KBM-7 (cell line): ENCODE data around the gene IL1RAPL2.
"Not testable (repeated sequence)": the region's sequence is repeated elsewhere in the genome, so short reads cannot be mapped to it uniquely, and the experiment has no call there.

Experiments used
- DNase-seq: peaks from one replicate; pipeline ENCODE4 v3.0.0-alpha.2; 2015
- in situ Hi-C: fragments of 300-500 bp; cut with MboI; formaldehyde crosslinking; loops from 2 replicates; pipeline ENCODE4 v1.14.3; 2020; ENCODE audit warnings: low sequenced_read_pairs, low pct_unique_long_range_greater_than_20kb, mixed read lengths

The IL1RAPL2 gene

DNA sequence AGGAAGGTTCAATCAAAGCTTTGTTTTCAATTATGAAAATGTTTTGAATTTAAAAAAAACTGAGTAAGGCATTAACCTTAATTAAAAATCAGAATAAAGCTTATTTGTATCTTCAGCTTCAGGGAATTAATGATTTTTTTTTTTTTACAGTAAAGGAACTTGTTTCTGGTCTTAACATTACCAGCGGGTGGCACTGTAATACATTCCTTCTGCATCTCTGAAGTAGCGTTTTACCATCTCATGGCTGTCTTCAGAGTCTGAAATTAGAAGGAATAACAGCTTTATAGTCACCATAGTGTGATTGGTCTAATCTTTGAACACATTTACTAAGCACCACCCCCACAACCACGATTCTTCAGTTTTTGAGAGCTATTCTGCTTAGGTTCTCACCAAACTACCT is 102.6 kb downstream of the IL1RAPL2 start:
- DNase-seq: peak; percentile 5
- in situ Hi-C loops: no loop called here

DNA sequence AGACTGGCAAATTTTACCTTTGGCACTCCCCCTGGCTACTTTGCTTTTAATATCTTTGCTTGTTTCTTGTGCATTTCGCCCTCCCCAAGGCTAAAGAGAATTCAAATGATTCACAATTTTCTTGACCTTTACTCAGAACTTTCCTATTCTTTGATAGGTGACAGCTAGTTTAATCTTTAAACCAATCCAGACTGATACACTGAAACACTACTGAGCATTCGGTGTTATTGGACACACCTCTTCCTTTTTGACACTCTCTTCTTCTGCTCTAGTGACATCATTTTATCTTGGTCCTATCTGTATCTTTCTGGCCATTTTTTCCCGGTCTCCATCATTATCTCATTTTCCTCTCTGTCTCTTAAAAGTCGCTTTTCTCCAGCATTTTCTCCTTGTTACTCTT is 103.1 kb downstream of the IL1RAPL2 start:
- DNase-seq: no peak
- in situ Hi-C loops: no loop called here

DNA sequence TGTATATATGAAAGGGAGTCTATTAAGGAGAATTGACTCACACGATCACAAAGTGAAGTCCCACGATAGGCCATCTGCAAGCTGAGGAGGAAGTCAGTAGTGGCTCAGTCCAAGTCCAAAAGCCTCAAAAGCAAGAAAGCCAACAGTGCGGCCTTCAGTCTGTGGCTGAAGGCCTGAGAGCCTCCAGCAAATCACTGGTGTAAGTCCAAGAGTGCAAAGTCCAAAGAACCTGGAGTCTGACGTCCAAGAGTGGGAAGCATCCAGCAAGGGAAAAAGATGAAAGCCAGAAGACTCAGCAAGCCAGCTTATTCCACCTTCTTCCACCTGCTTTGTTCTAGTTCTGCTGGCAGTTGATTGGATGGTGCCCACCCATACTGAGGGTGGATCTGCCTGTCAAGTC is 104.1 kb downstream of the IL1RAPL2 start:
- in situ Hi-C loops: no loop called here
- no peak for DNase-seq

- DNase-seq, in situ Hi-C loops: not testable (repeated sequence)
Observed at GRCh38 chrX:104677517-104677916, 111.5 kb downstream of the IL1RAPL2 start.

DNA sequence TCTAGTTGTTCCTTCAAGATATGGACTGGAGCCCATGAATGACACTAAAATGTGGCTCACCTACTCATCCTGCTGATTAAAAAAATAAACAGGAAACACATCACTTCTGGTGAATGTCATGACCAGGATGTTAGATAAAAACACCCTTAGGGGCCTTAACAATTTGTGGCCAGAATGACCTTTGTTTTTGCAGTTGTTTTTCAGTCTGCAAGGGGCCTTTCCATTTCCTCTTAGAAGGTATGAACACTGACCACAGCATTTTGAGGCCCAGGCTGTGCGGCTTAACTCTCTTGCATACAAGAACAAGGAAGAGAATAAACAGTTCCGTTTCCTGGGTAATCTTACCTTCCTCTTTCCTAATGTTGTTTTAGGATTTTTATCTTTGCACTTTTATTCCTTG is 113.2 kb downstream of the IL1RAPL2 start:
- peak; percentile 25 for DNase-seq
- in situ Hi-C loops: no loop called here

DNA sequence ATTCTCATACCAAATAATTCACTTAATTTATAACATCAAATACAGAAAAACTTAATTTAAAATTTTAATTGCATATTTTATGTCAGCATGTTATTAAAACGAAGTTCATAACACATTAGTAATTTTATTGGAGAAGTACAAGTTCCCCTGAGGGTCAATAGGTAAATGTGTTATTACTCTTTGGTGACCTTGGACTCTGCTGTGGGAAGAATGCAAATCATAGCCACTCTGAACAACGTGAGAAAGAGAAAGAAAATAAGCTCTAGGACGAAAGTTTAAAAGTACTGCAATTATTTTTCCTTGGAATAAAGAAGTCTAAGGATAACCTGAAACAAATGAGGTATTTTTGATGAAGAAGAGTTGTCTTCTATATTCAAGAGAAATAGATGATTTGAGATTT is 115.2 kb downstream of the IL1RAPL2 start:
- in situ Hi-C loops: no loop called here
- no peak for DNase-seq

GRCh38 chrX:104684077-104684476 is 118.1 kb downstream of the IL1RAPL2 start:
- no peak for DNase-seq
- in situ Hi-C loops: no loop called here

- in situ Hi-C loops: no loop called here
- DNase-seq: no peak
Observed at GRCh38 chrX:104695593-104695992, 129.6 kb downstream of the IL1RAPL2 start.

GRCh38 chrX:104696667-104697066 is 130.7 kb downstream of the IL1RAPL2 start:
- DNase-seq: no peak
- in situ Hi-C loops: no loop called here

- in situ Hi-C loops: no loop called here
- DNase-seq: peak; percentile 14
Observed at GRCh38 chrX:104697294-104697693, 131.3 kb downstream of the IL1RAPL2 start.

- DNase-seq: no peak
- in situ Hi-C loops: no loop called here
Observed at GRCh38 chrX:104707042-104707441, 141.0 kb downstream of the IL1RAPL2 start.

- in situ Hi-C loops: no loop called here
- no peak for DNase-seq
Observed at GRCh38 chrX:104707572-104707971, 141.6 kb downstream of the IL1RAPL2 start.

DNA sequence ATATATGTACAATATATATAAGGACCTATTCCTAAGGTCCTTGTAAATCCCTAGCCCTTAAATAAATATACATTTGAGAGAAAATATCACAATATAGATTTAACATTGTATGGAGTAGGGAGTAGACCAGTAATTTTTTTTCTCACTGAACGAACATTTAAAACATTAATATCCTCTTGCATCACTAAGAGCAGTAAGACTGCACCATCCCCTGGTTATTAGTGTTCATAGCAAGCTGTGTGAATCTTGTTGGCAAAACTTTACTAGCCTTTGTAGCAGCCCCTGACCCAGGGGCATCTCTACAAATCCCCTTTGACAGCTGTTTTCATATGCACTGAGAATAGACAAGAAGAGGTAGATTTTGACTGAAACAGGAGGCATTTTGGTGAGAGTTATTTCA is 146.5 kb downstream of the IL1RAPL2 start:
- DNase-seq: no peak
- in situ Hi-C loops: no loop called here

DNA sequence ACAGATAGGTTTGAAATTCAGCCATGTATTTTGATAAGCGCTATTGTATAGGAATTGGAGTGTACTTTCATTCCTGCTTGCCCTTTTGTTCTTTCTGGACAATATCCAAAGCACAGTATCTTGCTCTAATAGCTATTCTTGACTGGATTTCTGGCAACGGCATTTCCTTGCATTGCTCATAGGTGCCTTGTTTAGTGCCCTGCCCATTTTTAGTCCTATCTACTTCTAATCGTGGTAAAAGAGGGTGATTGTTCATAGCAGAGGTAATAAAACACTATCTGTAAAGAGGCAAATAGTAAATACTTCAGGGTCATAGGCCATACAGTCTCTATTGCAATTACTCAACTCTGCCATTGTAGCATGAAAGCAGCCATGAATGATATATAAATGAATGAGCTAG is 155.9 kb downstream of the IL1RAPL2 start:
- no peak for DNase-seq
- in situ Hi-C loops: no loop called here

DNA sequence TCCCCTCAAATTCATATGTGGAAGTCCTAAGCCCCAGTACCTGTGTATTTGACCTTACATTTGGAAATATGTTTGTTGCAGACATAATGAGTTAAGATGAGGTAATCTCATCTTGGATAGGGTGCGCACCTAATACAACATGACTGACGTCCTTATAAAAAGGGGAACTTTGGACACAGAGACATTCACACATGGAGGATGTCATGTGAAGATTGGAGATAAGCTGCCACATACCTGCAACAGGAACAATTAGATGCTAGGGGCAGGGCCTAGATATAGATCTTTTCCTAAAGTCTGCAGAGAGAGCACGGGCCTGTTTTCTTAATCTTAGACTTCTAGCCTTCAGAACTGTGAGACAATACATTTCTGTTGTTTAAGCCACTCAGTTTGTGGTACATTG is 162.5 kb downstream of the IL1RAPL2 start:
- in situ Hi-C loops: no loop called here
- no peak for DNase-seq

DNA sequence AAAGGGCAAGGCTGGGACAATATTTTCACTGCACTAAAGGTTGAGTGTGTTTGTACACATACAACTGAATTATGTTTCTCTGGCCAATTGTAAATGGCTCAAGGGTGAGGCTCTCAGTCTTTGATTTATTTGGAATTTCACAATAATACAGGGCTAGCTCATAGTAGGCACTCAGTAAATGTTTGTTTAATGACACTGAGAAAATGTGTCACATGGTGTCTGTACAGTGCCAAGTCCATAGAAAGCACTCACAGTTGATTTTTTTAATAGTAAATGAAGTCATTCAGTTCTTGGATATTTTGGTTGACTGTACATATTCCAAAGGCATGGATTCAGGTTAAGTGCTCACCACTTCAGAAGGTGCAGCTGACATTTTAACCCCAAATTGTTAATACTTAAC is 176.4 kb downstream of the IL1RAPL2 start:
- in situ Hi-C loops: no loop called here
- no peak for DNase-seq

DNA sequence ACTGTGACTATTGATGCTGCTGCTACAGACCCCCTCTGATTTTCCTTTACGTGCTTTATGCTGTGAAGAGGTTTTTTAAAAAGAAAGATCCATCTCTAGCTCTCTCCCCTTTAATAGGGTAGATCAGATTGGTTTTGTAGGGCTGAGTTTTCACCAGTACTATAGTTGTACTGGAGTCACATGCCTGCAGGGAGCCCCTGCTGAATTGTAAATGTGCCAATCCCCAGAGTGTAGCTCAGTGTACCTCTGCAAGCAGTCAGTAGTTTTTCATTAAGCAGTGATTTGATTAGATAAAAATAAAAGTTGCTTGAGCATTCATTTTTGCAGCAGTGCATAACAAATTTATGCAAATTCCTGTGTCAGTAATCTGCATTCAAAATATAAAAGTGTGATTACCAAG is 179.2 kb downstream of the IL1RAPL2 start:
- DNase-seq: no peak
- in situ Hi-C loops: no loop called here

- in situ Hi-C loops: no loop called here
- DNase-seq: no peak
Observed at GRCh38 chrX:104749951-104750610, 184.1 kb downstream of the IL1RAPL2 start.

DNA sequence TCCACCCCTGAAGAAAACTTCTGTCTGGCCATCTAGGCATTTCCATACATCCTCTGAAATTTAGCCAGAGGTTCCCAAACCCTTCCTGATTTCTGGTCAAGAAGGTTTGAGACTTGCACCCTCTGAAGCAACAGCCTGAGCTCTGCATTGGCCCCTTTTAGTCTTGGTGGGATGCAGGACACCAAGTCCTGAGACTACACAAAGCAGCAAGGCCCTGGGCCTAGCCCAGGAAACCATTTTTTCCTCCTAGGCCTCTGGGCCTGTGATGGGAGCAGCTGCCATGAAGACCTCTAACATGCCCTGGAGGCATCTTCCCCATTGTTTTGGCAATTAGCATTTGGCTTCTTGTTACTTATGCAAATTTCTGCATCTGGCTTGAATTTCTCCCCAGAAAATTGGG is 196.6 kb downstream of the IL1RAPL2 start:
- in situ Hi-C loops: no loop called here
- no peak for DNase-seq

DNA sequence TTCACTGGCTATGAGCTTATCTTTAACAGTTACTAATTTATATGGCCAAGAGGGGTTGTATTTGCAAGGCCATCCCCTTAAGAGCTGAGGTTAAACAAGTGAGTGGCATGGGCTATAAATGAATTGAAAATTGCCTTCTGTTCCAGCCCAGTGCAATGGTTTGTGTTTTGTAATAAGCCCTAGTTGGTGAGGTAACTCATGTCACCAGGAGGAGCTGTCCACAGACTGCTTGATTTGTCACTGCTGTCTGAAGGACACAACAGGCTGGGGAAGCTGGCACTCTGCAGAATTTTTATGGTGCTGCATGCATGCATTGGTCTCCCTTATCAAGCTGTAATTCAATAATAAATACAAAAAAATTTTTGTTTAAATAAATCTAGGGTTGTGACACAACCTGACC is 223.8 kb downstream of the IL1RAPL2 start:
- DNase-seq: no peak
- in situ Hi-C loops: no loop called here

GRCh38 chrX:104795804-104796203 is 229.8 kb downstream of the IL1RAPL2 start:
- DNase-seq: no peak
- in situ Hi-C loops: no loop called here

GRCh38 chrX:104803219-104803618 is 237.2 kb downstream of the IL1RAPL2 start:
- DNase-seq: no peak
- in situ Hi-C loops: no loop called here
